IPS DF 19.7 (cell line): ENCODE measurements around the gene SLC25A21.
"Not testable (repeated sequence)": the region's sequence is repeated elsewhere in the genome, so short reads cannot be mapped to it uniquely, and the experiment has no call there.

Experiments used
- DNase-seq: peaks from one replicate; pipeline ENCODE4 v3.0.0-alpha.2; 2013; ENCODE audit warnings: low read depth, low spot score

Gene SLC25A21

DNA sequence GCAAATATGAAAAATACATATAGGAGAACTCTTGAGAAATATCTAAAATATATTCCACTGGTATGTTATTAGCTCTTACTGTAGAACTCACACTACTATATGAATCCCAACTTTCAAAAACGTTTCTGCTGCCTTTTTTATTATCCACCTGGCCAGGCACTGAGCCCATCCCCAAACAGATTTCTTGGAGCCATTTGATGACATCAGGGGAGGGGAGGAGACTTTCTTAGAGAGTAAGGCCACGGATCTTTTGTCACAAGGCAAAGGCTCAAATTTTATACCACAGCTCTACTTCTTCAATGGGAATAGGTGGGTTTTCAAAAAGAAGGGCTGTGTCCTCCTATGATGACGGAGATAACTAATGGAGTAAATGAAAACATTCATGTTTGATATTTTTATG is 83.0 kb downstream of the SLC25A21 start:
- DNase-seq: no peak

DNA sequence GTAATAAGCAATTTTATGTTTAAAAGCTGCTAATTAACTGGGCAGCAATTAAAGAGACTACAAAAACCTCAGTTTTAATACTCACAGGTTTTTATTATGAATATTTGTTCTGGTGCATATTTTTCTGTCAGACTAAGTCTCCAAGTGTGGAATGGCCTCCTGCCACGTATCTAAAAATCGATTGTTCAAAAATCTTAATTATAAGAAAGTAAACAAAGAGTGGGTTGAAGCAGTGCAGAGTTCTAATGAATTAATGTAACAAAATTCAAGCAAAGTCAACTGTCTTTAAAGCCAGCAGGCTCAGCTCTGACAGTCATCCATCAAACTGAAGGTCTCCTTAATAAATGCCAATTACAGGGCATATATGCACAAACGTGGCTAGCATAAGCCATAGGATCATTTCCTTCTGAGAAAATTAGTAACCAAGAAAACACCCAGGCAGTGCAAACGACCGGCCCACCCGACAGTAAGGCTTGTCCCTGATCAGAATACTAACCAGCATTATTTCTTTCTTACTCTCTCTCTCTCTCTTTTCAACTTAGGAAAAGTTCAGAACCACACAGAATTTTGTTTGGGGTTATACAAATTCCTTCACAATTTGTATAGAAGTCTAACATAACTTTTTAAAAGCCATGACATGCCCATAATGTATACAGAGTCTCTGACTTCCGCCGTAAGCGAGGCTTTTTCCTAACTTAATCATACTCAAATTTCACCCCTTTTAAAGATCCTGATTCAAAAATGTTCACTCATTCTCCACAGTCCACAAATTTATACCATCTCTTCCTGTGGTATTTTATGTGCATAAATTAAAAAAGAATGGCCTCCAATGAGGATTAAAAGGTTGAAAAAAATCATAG is 83.8 kb downstream of the SLC25A21 start:
- DNase-seq: no peak

DNA sequence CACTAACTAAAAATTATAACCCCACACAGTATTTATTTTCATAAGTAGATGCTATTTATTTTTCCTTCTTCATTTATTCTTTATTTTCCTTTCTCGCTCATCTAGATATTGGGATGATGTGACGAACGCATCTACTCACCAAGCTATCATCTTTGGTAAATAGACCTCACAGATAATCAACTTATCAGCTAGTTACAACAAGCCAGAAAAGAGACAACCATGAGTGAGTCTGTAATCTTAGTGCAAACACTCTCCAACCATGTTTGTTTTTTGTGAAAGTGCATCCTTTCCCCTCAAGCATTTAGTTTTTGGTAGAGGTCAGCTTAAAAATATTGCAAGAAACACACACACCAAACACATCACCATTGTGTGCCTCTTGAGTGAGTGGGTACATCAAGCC is 84.9 kb downstream of the SLC25A21 start:
- DNase-seq: no peak

DNA sequence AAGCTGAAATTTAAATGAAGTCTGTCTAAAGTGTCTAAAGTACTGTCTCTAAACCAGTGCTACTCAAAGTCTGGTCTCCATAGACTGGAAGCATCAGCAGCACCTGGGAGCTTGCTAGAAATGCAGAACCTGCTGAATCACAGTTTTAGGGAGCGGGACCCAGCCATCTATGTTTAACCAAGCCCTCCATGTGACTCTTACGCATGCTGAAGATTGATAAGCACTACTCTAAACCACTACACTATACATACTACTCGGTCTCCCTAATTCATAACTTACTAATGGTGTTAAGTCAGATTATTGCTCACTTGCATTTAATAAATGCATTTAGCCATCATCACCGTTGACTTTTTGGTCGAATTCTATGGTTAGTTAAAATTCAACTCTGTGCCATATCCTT is 88.8 kb downstream of the SLC25A21 start:
- DNase-seq: no peak

DNA sequence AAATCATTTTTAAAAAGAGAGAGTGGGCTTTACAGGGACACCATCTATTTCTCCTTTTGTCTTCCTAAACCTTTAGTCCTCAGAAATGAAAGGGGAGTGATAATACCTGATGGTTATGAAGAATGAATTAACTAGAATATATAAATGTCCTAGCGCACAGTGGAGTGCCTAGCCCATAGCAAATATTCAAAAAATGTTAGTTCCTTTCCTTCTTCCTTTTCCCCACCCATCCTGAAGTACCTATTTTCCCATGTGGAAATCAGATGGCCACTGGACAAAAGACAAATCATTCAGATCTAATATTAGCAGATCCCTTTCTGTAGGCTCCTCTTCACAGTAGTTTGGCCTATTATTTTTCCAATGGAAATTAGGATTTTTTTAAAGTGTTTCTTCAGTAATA is 90.0 kb downstream of the SLC25A21 start:
- DNase-seq: no peak

DNA sequence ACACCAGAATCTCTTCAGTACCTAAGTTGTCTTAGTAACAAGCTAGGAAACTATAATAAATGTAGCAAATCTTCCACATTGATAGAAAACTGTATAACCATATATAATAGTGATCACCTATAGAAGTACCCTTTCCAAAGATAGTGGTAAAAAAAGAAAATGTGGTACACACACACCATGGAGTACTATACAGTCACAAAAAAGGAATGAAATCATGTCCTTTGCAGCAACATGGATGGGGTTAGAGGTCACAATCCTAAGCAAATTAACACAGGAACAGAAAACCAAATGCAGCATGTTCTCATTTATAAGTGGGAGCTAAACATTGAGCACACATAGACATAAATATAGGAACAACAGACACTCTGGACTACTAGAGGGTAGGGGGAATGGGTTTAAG is 90.5 kb downstream of the SLC25A21 start:
- DNase-seq: no peak

DNA sequence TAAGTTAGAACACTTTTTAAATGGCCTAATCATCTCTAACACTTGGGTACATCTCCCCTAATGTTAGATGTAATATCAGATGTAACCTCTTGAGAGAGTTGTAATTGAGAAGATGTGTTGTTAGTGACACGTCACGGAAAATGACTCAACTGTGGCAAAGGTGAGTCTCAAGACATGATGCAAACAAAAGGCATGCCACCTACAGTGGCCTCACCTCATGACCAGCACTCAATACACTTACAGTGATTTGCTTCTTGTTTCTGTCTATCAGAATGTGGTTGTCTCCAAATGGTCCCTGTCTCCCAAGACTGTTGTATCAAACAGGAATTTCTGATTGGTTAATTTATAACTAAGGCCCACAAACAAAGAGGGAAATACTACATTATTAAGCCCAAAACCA is 91.2 kb downstream of the SLC25A21 start:
- DNase-seq: no peak

DNA sequence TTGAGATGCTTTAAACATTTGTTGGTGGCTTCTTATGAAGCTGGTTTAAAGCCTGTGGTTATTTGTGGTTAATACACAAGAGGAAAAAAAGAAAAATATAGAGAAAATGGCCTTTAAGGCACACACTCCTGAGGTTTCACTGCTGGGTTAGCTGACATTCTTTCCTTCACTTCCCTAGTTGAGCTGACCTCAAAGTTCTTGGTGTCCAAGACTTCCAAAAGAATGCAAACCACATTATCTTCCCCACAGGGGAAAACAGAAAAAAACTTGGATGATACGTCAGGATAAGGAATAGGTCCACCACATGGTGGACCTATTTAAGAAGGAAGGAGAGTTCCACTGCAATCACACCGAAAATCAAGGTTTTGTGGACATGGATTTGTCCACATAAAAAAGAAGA is 94.3 kb downstream of the SLC25A21 start:
- no peak for DNase-seq

DNA sequence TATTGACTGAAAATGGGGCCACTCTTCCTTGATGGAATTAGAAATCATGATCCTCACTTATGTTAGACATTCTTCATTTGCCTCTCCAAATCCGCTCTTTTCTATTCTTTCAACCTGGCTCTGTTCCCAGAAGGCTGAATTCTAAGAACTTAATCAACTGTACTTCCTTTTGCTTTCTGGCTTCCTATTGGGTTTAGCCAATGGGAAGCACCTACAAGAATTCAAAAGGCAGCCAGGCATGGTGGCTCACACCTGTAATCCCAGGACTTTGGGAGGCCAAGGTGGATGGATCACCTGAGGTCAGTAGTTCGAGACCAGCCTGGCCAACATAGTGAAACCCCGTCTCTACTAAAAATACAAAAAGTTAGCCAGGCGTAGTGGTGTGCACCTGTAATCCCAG is 98.1 kb downstream of the SLC25A21 start:
- DNase-seq: not testable (repeated sequence)

DNA sequence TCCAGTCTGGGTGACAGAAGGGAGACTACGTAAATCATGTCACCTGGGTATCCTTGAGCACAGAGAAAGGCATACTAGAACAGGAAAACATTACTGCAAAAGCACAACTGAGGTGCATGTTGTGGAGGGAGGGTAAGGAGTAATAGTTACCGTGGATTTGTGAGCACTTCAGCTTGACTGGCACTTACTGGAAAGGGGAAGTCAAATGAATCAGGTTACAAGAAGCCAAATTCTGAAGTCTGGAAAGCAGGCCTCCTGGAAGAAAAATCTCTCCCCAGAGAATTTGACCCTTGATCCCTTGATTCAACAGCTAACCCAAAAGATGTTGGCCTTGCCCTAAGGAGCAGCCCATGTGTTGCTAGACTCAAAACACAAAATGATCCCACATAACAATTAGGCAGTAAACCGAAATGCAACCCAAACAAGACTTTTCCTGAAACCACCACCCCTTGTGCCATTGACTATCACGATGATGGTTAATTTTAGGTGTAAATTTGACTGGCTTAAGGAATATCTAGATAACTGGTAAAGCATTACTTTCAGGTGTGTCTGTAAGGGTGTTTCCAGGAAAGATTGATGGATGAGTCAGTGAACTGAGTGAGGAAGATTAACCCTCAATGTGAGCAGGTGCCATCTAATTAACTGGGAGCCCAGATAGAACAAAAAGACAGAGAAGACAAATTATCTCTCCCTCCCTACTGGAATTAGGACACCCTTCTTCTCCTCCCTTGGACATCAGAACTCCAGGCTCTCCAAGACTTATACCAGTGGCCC is 108.8 kb downstream of the SLC25A21 start:
- no peak for DNase-seq

DNA sequence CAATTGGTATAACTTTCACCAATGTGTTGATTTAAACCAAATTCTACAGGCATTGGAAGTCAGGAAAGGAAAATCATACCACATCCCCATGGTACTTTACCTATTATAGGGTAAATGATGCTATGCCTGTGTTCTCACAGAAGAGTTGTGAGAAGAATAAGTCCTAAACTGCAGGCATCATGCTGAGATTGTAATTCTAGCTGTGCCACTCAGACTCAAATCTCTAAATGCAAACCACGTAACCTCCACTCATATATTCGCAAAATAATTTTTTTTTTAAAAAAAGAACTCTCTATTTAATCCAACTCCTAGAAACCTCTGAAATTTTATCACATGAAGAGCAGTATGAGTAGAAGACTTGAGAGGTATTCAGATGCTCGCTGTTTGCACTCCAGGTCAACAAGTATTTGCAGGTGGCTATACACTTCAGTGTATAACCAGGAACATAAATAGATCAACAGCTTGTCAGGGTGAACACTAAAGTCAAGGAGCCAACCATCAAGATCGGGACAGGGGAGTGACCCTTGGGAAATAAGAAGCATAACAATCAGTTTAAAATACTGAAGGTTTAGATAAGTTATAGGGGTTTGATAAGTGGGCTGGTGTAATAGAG is 110.1 kb downstream of the SLC25A21 start:
- DNase-seq: no peak

DNA sequence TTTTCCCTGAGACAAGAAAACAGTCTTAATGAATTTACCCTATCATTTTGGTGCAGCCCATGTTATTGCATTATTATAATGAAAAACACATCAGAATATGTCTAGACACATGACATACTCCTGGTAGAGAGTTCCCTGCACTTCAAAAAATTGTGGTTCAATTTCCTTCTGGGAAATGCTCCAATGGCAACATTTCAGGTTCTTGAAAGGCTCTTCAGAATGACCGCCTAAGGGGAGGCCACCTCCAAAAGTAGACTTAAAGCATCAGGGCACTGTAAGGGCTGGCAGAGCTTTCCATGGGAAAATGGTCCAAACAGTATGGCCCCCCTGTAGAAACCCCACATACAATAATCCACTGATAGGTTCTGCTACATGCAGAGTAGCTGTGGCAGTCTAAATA is 110.7 kb downstream of the SLC25A21 start:
- no peak for DNase-seq

DNA sequence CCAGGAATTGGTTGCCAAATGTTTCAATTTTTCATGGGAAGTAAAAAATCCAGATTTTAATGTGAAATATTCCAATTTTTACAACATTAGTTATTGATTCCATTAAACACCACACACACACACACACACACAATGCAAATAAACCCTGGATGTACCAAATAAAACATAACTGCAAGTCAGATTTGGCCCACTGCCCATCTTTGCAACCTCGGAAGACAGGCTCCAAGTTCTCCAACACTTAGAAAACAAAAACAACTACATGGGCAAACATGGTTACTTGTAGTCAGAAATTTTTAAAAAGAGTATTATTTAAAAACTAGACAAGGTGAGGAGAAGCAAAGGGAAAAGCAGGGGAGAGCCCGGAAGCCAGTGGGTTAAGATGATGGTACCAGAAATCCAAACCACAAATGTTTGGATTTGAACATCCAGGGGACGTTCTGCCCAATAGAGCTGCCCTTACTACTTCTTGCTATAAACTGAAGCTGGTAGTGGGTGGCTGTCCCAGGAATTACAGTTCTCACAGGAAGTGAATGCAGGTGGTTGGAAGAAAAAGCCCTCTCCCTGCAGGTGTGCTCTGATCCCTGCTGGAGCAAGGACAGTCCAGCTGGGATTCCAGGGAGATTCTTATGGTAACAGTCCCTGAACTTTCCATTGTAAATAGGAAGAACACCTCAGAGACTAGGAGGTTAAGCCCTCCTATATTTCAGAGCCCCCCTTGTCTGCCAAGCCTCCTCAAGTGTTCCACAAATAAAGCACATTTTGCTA is 111.7 kb downstream of the SLC25A21 start:
- DNase-seq: peak; percentile 45

DNA sequence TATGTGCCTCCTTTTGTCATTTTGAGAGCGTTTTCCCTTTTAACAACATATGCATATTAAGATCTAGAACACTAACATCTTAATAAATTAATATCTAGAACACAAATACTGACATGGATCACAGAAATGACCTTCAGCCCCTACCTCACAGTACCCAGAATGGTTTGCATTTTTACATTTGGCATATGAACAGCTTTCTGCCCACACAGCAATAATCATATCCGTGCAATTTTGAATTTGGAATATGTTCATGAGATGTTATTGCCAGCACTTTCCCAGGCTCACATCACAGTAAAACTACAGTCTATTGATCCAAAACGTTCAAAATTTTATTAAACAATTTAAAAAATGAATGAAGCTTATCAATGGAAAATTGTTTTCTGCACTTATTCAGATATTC is 114.6 kb downstream of the SLC25A21 start:
- no peak for DNase-seq

DNA sequence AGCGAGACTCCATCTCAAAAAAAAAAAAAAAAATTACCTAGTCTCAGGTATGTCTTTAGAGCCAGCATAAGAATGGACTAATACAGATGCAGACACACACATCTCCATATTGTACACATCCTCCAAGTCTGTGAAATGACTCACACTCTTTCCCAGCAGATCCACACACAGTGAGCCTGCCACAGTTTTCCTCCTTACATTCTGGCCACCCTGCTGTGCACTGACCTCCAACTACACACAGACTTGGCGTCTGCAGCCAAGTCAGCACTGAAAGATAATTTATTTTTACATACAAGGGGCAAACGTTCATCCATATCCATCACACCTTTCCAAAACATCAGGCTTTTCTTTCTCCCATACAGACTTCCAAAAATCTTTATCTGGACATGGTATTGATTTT is 115.9 kb downstream of the SLC25A21 start:
- peak; percentile 9 for DNase-seq

DNA sequence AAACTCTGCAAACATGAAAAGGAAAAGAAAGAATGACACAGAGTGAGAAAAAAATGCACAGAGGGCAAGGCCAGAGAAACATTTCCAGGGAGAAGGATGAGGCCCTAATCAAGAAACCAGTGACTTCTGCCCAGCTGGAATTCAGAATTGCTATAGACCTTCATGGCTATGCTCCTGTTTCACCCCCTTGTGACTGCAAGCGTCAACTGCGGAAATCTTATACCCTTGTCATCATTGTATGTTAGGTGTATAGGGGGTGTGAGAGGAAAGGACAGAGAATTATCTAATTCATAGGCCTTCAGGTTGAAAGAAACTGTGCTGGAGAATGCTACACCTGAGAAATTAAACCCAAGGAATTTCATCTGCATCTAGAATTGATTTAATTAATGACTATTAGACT is 117.5 kb downstream of the SLC25A21 start:
- no peak for DNase-seq

DNA sequence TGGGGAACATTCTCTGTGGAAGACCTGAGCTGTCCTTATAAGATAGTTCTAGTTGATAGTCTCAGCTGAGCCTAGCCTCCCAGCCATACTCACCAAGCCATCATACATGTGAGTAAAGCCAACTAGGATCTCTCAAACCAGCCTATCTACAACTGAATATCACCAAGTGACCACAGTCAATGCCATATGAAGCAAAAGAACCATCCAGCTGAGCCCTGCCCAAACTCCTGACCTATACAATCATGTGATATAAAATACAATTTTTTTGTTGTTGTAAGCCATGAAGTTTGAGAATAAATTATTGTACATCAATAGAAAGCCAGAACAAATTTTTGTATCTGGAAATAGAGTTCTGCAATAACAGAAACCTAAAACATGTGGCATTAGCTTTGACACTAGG is 118.3 kb downstream of the SLC25A21 start:
- no peak for DNase-seq

DNA sequence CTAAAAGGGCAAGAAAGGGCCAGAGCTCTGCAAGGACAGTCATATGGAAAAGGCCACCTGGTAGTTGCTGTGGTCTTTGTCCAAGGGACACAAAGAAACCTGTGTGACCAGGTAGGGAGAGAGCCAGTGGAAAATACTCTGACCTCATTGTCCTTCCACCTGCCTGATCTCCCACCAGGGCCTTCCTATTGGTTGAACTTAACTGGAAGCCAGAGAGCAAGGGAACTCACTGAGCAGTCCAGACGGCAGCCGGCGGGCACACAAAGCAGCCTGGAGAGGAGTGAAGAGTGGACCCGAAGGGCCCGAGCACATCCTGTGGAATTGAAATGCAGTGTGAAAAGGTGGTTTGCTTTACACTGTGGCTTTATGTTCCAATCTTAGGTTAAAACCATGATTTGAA is 120.7 kb downstream of the SLC25A21 start:
- no peak for DNase-seq

DNA sequence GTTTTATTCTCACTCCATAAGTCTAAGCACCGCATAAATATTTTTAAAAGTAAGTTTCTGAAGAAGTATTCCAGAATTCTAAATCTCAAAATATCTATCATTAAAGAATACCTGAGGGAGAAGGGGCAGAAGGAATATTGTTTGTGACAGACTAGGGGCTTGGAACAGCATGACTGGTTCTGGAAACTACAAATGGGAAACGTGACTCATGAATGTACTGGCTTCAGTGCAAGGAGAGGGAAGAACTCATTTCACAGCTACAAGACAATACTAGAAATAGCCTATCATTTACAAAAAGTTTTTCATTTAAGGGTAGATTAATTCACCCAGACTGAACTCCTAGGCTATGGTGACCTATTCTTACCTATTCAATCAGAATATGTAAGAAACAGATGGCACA is 121.3 kb downstream of the SLC25A21 start:
- DNase-seq: no peak

DNA sequence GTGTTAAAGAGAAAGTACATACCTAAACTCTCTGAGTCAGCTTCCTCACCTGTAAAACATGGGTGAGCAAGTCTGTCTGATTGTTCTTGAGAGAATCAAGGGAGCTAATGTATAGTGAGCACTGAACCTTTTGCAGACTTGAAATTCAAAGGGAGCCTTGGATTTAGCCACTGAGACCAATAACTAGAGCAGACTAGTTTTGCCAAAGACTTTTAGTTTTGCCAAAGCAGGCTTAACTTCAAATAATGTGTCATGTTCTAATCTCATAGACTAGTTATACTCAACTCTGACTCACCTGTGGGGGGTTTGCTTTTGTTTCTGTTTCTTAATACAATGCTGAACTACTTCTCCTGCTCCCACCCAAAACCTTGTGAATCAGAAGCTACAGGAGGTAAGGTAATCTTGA is 123.7 kb downstream of the SLC25A21 start:
- no peak for DNase-seq

DNA sequence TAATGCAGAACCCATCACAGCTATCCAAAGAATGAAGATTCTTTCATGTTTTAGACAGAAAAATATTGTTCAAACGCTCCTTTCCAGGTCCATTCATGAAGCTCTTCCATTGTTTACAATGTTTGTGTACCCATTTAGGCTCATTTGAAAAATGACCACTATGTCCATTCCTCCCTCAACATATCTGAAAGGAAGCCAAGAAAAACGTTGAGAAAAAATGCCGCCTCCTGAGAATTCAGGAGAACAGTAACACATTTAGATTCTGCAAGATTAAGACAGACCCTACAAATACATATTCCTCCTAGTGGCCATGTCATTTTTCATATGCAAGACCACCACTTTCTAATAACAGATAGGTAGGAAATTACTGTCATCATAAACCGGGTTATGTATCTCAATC is 124.4 kb downstream of the SLC25A21 start:
- DNase-seq: no peak

DNA sequence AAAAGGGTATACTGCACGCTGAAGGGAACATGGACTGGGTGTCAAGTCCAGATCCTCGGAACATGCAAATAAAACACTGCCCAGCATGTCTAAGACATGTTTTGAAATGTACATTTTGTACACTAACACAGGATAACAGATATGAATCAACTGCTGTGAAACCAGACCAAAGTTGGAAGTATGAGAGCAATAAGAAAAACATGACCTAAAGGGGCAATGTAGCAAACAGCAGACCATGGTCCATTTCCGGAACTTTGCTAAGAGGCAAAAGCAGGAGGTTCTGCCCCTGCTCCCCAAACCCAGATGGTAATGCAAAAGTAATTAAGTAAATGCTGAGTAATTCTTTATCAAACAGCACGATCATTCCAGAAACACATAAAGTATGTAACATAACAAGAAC is 125.2 kb downstream of the SLC25A21 start:
- DNase-seq: no peak
